ENCODE results near the gene ICA1L. TPM values are rescaled to one million over a fixed set of nuclear protein-coding genes. Genes with fewer than 3 reads are reported as not detected.

The ICA1L gene
- total RNA-seq = 1.9 TPM in 2 replicates

GRCh38 chr2:202871300-202872141 lies at the start of gene ICA1L:
ICA1L (minus strand) TSS chr2:202871766; CDS start chr2:202829009, 42,757 bp downstream.

GRCh38 chr2:202911512-202912341 lies 40.2 kb upstream of the ICA1L start, which contains the start of the genes CARF and WDR12:
CARF (plus strand) TSS chr2:202912275; CDS start chr2:202941903, 29,628 bp downstream.
WDR12 (minus strand) TSS chr2:202911673; CDS start chr2:202911476, 197 bp downstream.

Other genes starting within 250 kb of the ICA1L start
- gene FAM117B, start 236.8 kb downstream of the ICA1L start, total RNA-seq = 2.7 and 6.8 TPM in 2 replicates
- 38.6 and 48.8 TPM in 2 replicates for gene WDR12, start 39.9 kb upstream of the ICA1L start, total RNA-seq
- 3.1 and 4.7 TPM in 2 replicates for gene CARF, start 40.5 kb upstream of the ICA1L start, total RNA-seq
- gene NBEAL1, start 143.1 kb upstream of the ICA1L start, total RNA-seq = 43.4 and 57.1 TPM in 2 replicates